ENCODE data around the gene FAM187B.

Gene FAM187B

GRCh38 chr19:35204799-35205732 lies 23.5 kb downstream of the FAM187B start:
- TF ChIP-seq REST (IDR thresholded peaks at IDR 0.05; ENCODE audit: insufficient read depth in 1 of 2, low read depth in 2 of 2, low read length in 2 of 2) (no peak), FOXP2 (optimal IDR thresholded peaks at IDR 0.05; ENCODE audit: borderline replicate concordance, extremely low read depth, extremely low read length, insufficient read depth) (no peak), TAF1 (IDR thresholded peaks at IDR 0.05; ENCODE audit: borderline replicate concordance, insufficient read depth, low read length) (no peak), SIN3A (IDR thresholded peaks at IDR 0.05; ENCODE audit: borderline replicate concordance, insufficient read depth, low read length) (no peak), POLR2AphosphoS5 (IDR thresholded peaks at IDR 0.05; ENCODE audit: low read depth, low read length) (no peak)

DNA sequence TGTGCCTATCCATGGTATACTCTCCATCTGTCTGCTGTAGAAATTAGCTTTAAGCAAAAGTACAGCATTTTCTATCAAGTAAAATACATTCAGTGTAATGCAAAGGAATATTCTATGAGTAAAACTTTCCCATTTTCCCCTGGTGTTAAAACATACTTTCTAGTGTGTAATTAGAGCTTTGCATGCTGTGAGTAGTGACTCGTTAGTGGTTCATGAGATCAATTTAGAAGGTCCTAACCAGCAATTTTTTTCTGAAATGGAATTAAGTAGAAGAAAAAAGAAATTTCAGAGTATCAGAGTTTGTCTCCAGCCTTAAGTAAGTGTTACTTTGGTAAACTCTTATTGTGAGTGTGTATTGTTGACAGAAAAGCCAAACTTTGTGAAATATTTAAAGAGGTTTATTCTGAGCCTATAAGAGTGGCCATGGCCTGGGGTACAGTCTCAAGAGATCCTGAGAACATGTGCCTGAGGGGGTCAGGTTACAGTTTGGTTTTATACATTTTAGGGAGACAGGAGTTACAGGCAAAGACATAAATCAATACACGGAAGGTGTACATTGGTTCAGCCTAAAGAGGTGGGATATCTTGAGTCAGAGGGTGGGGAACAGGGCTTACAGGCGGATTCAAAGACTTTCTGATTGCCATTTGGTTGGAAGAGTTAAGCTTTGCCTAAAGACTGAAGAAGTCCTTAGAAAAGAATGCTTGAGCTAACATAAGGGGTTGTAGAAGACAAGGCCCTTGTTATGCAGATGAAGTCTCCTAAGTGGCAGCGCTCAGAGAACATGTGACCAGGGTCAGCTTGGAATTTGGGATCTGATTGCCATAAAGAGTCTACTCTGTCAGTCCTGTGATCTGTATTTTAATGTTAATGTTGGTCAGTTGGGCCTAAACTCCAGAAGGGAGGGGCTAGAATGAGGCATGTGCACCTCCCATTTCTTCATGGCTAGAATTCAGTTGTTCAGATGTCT lies 25.5 kb downstream of the FAM187B start:
- TF ChIP-seq REST (IDR thresholded peaks at IDR 0.05; ENCODE audit: insufficient read depth in 1 of 2, low read depth in 2 of 2, low read length in 2 of 2): no peak
- TF ChIP-seq TAF1 (IDR thresholded peaks at IDR 0.05; ENCODE audit: borderline replicate concordance, insufficient read depth, low read length): no peak
- TF ChIP-seq FOXP2 (optimal IDR thresholded peaks at IDR 0.05; ENCODE audit: borderline replicate concordance, extremely low read depth, extremely low read length, insufficient read depth): no peak
- TF ChIP-seq SIN3A (IDR thresholded peaks at IDR 0.05; ENCODE audit: borderline replicate concordance, insufficient read depth, low read length): no peak
- TF ChIP-seq POLR2AphosphoS5 (IDR thresholded peaks at IDR 0.05; ENCODE audit: low read depth, low read length): no peak

- no peak for TF ChIP-seq SIN3A (IDR thresholded peaks at IDR 0.05; ENCODE audit: borderline replicate concordance, insufficient read depth, low read length)
Observed at GRCh38 chr19:35199481-35199880, 29.1 kb downstream of the FAM187B start.

DNA sequence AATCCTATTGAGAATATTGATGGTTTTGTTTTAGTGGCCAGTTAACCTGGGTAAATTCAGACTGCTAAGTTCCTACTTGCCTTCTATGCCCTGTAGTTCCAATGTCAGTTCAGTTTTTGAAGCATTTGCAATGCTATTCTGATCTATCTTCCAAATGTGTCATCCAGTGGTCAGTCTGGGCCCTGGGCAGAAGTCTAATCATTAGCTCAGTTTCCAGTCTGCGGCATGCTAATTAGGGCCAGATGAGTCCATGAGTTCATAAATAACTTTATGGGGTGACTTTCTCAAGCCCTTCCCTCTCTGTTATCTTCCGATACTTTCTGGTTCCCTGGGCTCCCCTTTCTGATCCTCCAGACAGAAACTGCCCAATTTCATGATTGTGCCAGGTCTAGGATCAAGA lies 32.7 kb downstream of the FAM187B start:
- TF ChIP-seq TAF1 (IDR thresholded peaks at IDR 0.05; ENCODE audit: borderline replicate concordance, insufficient read depth, low read length): no peak

GRCh38 chr19:35194012-35194984 lies 34.2 kb downstream of the FAM187B start:
- TF ChIP-seq TAF1 (IDR thresholded peaks at IDR 0.05; ENCODE audit: borderline replicate concordance, insufficient read depth, low read length) (no peak), REST (IDR thresholded peaks at IDR 0.05; ENCODE audit: insufficient read depth in 1 of 2, low read depth in 2 of 2, low read length in 2 of 2) (no peak), FOXP2 (optimal IDR thresholded peaks at IDR 0.05; ENCODE audit: borderline replicate concordance, extremely low read depth, extremely low read length, insufficient read depth) (no peak), SIN3A (IDR thresholded peaks at IDR 0.05; ENCODE audit: borderline replicate concordance, insufficient read depth, low read length) (no peak)
